ENCODE data around the gene CRISPLD2.

CRISPLD2 gene

DNA sequence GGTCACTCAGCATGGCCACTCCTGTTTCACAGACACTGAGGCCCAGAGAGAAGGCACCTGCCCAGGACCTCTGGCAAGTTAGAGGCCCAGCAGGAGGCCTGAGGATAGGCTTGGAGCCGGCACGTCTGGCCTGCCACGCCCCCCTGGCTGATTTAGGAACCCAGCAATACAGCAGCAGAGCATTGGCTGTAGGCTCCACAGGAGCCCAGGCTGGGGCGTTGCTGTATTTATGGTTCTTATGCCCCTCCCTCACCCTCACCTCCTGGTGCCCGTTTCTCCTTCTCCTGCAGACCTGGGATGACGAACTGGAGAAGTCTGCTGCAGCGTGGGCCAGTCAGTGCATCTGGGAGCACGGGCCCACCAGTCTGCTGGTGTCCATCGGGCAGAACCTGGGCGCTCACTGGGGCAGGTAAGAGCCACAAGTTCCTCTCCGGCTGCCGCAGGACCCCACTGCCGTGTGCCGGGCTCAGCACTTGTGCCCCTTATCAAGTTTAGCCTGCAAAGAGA, 25.8 kb downstream of the CRISPLD2 start:
- Histone ChIP-seq H2BK120ac (ENCODE audit: low read depth, low read length) (no peak overlapping the region), H2BK12ac (ENCODE audit: low read length) (no peak overlapping the region), H4K91ac (ENCODE audit: low read depth, low read length, poor library complexity) (no peak overlapping the region), H3K4me2 (ENCODE audit: insufficient read depth, low read length, poor library complexity, severe bottlenecking) (no peak overlapping the region), H3K14ac (ENCODE audit: low read length) (no peak overlapping the region), H3K36me3 (replicated peaks in 1 of 2; ENCODE audit: control insufficient read depth in 2 of 2, insufficient read depth in 2 of 2, low read length in 2 of 2) (no peaks in the 10 kb centered on the region), H4K8ac (ENCODE audit: low read depth, low read length) (no peak overlapping the region), H3K4me3 (ENCODE audit: low read length in 2 of 2) (no peak overlapping the region), H2BK5ac (ENCODE audit: low read length) (no peak overlapping the region), H2AK5ac (ENCODE audit: low read depth, low read length) (no peak overlapping the region), H3K27ac (replicated peaks; ENCODE audit: low read length) (no peak overlapping the region), H2BK15ac (ENCODE audit: low read length) (no peak overlapping the region), H2AFZ (ENCODE audit: low read length) (no peak overlapping the region), H3K9ac (ENCODE audit: low read depth, low read length, poor library complexity) (no peak overlapping the region), H3K9me3 (replicated peaks in 1 of 2; ENCODE audit: control insufficient read depth in 2 of 2, insufficient read depth in 1 of 2, low read depth in 1 of 2, low read length in 2 of 2) (peaks cover 0 to 3% of the 10 kb centered on the region in 2 donors), H3K4me1 (ENCODE audit: control insufficient read depth in 2 of 2, insufficient read depth in 1 of 2, low read depth in 1 of 2, low read length in 2 of 2) (peaks cover 14 to 37% of the 10 kb centered on the region in 2 donors), H3K27me3 (ENCODE audit: control insufficient read depth in 3 of 3, insufficient read depth in 3 of 3, low read depth in 1 of 3, low read length in 3 of 3) (peaks cover 0 to 81% (median 20%) of the 10 kb centered on the region in 3 experiments), H3K18ac (ENCODE audit: low read length) (peak overlapping the region; percentile 20), H3K79me1 (ENCODE audit: low read depth, low read length) (no peaks in the 10 kb centered on the region), H3K4ac (ENCODE audit: low read length) (no peak overlapping the region), H3K23ac (ENCODE audit: low read depth, low read length, poor library complexity) (peak overlapping the region; percentile 36)
- WGBS, 2 donors (ENCODE audit: extremely low coverage in 2 of 2, insufficient read length in 2 of 2, insufficient replicate concordance in 1 of 2): no CpG with 5 or more reads among the region's 14 CpGs
- no peak for DNase-seq (ENCODE audit: low spot score)

DNA sequence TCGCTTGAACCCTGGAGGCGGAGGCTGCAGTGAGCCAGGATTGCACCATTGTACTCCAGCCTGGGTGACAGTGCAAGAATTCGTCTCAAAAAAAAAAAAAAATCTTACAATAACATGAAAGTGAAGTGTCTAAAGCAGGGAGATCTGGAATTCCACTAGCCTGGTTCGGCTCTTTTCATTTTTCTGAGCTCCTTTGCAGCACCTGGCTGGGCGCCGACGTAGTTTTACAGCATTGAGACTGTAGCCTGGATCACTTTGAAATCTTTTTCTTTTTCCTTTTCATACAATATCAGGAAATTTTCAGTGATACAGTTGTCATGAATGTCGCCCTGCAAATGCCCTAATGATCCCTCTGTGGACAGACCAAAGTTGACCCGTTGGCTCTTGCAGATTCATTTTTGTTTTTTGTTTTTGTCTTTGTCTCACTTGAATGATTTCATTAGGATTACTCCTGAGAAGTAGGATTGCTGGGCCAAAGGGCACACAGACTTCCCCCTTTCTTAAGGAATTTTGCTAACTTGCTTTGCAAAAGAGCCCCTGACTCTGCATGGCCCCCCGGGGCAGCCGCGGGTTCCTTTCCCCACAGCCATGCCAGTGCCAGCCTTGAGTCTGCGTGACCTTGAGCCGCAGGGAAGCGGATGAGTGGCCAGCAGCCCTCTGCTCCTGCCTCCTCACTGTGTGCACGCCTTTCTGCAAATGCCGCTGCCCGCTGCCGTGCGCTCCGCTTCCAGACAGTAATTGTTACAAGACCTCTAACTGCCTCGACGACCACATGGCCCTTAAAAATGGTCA, 28.0 kb downstream of the CRISPLD2 start:
- no CpG with 5 or more reads among the region's 23 CpGs for WGBS, 2 donors (ENCODE audit: extremely low coverage in 2 of 2, insufficient read length in 2 of 2, insufficient replicate concordance in 1 of 2)
- H3K4me3 ChIP-seq (ENCODE audit: low read length in 2 of 2): no peak overlapping the region
- no peak overlapping the region for H4K8ac ChIP-seq (ENCODE audit: low read depth, low read length)
- H2BK15ac ChIP-seq (ENCODE audit: low read length): no peak overlapping the region
- no peak overlapping the region for H2AK5ac ChIP-seq (ENCODE audit: low read depth, low read length)
- peaks cover 14 to 30% of the 10 kb centered on the region in 2 donors for H3K4me1 ChIP-seq (ENCODE audit: control insufficient read depth in 2 of 2, insufficient read depth in 1 of 2, low read depth in 1 of 2, low read length in 2 of 2)
- H2BK12ac ChIP-seq (ENCODE audit: low read length): no peak overlapping the region
- H3K27me3 ChIP-seq (ENCODE audit: control insufficient read depth in 3 of 3, insufficient read depth in 3 of 3, low read depth in 1 of 3, low read length in 3 of 3): peaks cover 0 to 64% (median 10%) of the 10 kb centered on the region in 3 experiments
- H2AFZ ChIP-seq (ENCODE audit: low read length): no peak overlapping the region
- no peak overlapping the region for H2BK120ac ChIP-seq (ENCODE audit: low read depth, low read length)
- no peak overlapping the region for H3K9ac ChIP-seq (ENCODE audit: low read depth, low read length, poor library complexity)
- peak overlapping the region; percentile 31 for H3K18ac ChIP-seq (ENCODE audit: low read length)
- no peaks in the 10 kb centered on the region for H3K79me1 ChIP-seq (ENCODE audit: low read depth, low read length)
- H3K36me3 ChIP-seq (replicated peaks in 1 of 2; ENCODE audit: control insufficient read depth in 2 of 2, insufficient read depth in 2 of 2, low read length in 2 of 2): no peaks in the 10 kb centered on the region
- DNase-seq (ENCODE audit: low spot score): peak; percentile 55
- no peak overlapping the region for H3K4me2 ChIP-seq (ENCODE audit: insufficient read depth, low read length, poor library complexity, severe bottlenecking)
- H3K27ac ChIP-seq (replicated peaks; ENCODE audit: low read length): no peak overlapping the region
- H3K4ac ChIP-seq (ENCODE audit: low read length): no peak overlapping the region
- no peak overlapping the region for H2BK5ac ChIP-seq (ENCODE audit: low read length)
- no peak overlapping the region for H4K91ac ChIP-seq (ENCODE audit: low read depth, low read length, poor library complexity)
- no peak overlapping the region for H3K14ac ChIP-seq (ENCODE audit: low read length)
- peaks cover 0 to 3% of the 10 kb centered on the region in 2 donors for H3K9me3 ChIP-seq (replicated peaks in 1 of 2; ENCODE audit: control insufficient read depth in 2 of 2, insufficient read depth in 1 of 2, low read depth in 1 of 2, low read length in 2 of 2)
- H3K23ac ChIP-seq (ENCODE audit: low read depth, low read length, poor library complexity): no peak overlapping the region

DNA sequence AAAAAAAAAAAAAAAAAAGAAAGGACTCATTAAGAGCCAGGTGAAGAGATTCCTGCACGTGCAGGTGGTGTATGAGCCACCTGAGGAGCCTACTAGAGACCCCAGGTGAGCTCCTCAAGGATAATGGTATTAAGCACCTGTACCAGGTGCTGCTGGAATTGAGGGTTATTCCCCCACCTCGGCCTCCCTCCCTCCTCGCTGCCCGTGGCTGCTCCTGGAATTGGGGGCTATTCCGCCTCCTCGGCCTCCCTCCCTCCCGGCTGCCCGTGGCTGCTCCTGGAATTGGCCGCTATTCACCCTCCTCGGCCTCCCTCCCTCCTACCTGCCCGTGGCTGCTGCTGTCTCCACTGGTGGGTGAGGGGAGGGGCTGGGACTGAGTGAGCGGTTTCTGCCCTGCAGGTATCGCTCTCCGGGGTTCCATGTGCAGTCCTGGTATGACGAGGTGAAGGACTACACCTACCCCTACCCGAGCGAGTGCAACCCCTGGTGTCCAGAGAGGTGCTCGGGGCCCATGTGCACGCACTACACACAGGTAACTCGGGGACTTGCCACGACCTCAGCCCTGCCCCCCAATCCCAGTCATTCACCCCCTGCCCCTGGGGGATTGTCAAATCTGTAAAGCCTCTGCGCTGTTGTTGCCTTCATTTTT, 29.3 kb downstream of the CRISPLD2 start:
- Histone ChIP-seq H3K4ac (ENCODE audit: low read length) (no peak overlapping the region), H4K91ac (ENCODE audit: low read depth, low read length, poor library complexity) (no peak overlapping the region), H2BK12ac (ENCODE audit: low read length) (no peak overlapping the region), H3K36me3 (replicated peaks in 1 of 2; ENCODE audit: control insufficient read depth in 2 of 2, insufficient read depth in 2 of 2, low read length in 2 of 2) (no peaks in the 10 kb centered on the region), H3K23ac (ENCODE audit: low read depth, low read length, poor library complexity) (peak overlapping the region; percentile 44), H4K8ac (ENCODE audit: low read depth, low read length) (no peak overlapping the region), H3K14ac (ENCODE audit: low read length) (no peak overlapping the region), H3K4me3 (ENCODE audit: low read length in 2 of 2) (no peak overlapping the region), H2BK120ac (ENCODE audit: low read depth, low read length) (no peak overlapping the region), H3K27ac (replicated peaks; ENCODE audit: low read length) (no peak overlapping the region), H2BK5ac (ENCODE audit: low read length) (no peak overlapping the region), H3K27me3 (ENCODE audit: control insufficient read depth in 3 of 3, insufficient read depth in 3 of 3, low read depth in 1 of 3, low read length in 3 of 3) (peaks cover 0 to 61% (median 0%) of the 10 kb centered on the region in 3 experiments), H2BK15ac (ENCODE audit: low read length) (no peak overlapping the region), H3K4me2 (ENCODE audit: insufficient read depth, low read length, poor library complexity, severe bottlenecking) (no peak overlapping the region), H3K79me1 (ENCODE audit: low read depth, low read length) (no peaks in the 10 kb centered on the region), H3K4me1 (ENCODE audit: control insufficient read depth in 2 of 2, insufficient read depth in 1 of 2, low read depth in 1 of 2, low read length in 2 of 2) (peaks cover 9 to 22% of the 10 kb centered on the region in 2 donors), H3K9ac (ENCODE audit: low read depth, low read length, poor library complexity) (no peak overlapping the region), H2AFZ (ENCODE audit: low read length) (no peak overlapping the region), H2AK5ac (ENCODE audit: low read depth, low read length) (peak overlapping the region; percentile 30), H3K9me3 (replicated peaks in 1 of 2; ENCODE audit: control insufficient read depth in 2 of 2, insufficient read depth in 1 of 2, low read depth in 1 of 2, low read length in 2 of 2) (peaks cover 0 to 3% of the 10 kb centered on the region in 2 donors), H3K18ac (ENCODE audit: low read length) (peak overlapping the region; percentile 24)
- WGBS, 2 donors (ENCODE audit: extremely low coverage in 2 of 2, insufficient read length in 2 of 2, insufficient replicate concordance in 1 of 2): no CpG with 5 or more reads among the region's 22 CpGs
- no peak for DNase-seq (ENCODE audit: low spot score)

DNA sequence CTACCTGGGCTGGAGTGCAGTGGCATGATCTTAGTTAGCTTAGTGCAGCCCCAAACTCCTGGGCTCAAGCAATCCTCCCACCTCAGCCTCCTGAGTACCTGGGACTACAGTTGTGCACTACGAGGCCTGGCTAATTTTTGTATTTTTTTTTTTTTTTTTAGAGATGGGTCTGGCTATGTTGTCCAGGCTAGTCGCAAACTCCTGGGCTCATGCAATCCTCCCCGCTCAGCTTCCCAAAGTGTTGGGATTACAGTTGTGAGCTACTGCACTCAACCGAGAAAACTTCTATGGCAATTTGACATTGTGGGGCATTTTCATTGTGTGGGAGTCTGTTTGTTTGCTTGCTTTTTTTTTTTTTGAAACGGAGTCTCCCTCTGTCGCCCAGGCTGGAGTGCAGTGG, 30.0 kb downstream of the CRISPLD2 start:
- Histone ChIP-seq H2AK5ac (ENCODE audit: low read depth, low read length) (no peak overlapping the region), H3K23ac (ENCODE audit: low read depth, low read length, poor library complexity) (no peak overlapping the region), H2BK12ac (ENCODE audit: low read length) (no peak overlapping the region), H2BK120ac (ENCODE audit: low read depth, low read length) (no peak overlapping the region), H3K4me2 (ENCODE audit: insufficient read depth, low read length, poor library complexity, severe bottlenecking) (no peak overlapping the region), H3K9ac (ENCODE audit: low read depth, low read length, poor library complexity) (no peak overlapping the region), H4K91ac (ENCODE audit: low read depth, low read length, poor library complexity) (no peak overlapping the region), H3K27ac (replicated peaks; ENCODE audit: low read length) (no peak overlapping the region), H2BK15ac (ENCODE audit: low read length) (no peak overlapping the region), H3K4me3 (ENCODE audit: low read length in 2 of 2) (no peak overlapping the region), H4K8ac (ENCODE audit: low read depth, low read length) (no peak overlapping the region), H3K36me3 (replicated peaks in 1 of 2; ENCODE audit: control insufficient read depth in 2 of 2, insufficient read depth in 2 of 2, low read length in 2 of 2) (no peaks in the 10 kb centered on the region), H2AFZ (ENCODE audit: low read length) (no peak overlapping the region), H3K14ac (ENCODE audit: low read length) (no peak overlapping the region), H3K27me3 (ENCODE audit: control insufficient read depth in 3 of 3, insufficient read depth in 3 of 3, low read depth in 1 of 3, low read length in 3 of 3) (peaks cover 0 to 63% (median 0%) of the 10 kb centered on the region in 3 experiments), H2BK5ac (ENCODE audit: low read length) (no peak overlapping the region), H3K18ac (ENCODE audit: low read length) (no peak overlapping the region), H3K4ac (ENCODE audit: low read length) (no peak overlapping the region), H3K4me1 (ENCODE audit: control insufficient read depth in 2 of 2, insufficient read depth in 1 of 2, low read depth in 1 of 2, low read length in 2 of 2) (peaks cover 6 to 18% of the 10 kb centered on the region in 2 donors), H3K9me3 (replicated peaks in 1 of 2; ENCODE audit: control insufficient read depth in 2 of 2, insufficient read depth in 1 of 2, low read depth in 1 of 2, low read length in 2 of 2) (peaks cover 0 to 3% of the 10 kb centered on the region in 2 donors), H3K79me1 (ENCODE audit: low read depth, low read length) (no peaks in the 10 kb centered on the region)
- no peak for DNase-seq (ENCODE audit: low spot score)
- no CpG with 5 or more reads among the region's 6 CpGs for WGBS, 2 donors (ENCODE audit: extremely low coverage in 2 of 2, insufficient read length in 2 of 2, insufficient replicate concordance in 1 of 2)
